22Rv1 (cell line): ENCODE results near the gene KCNIP1.

Experiments
- ZFX ChIP-seq: fragments of 450-650 bp; IDR thresholded peaks from 2 replicates; pipeline ENCODE4 v1.6.1; 2017; ENCODE audit warnings: antibody characterized with exemption, borderline replicate concordance
- TF ChIP-seq, protein P1 (sequence below): fragments of 450-650 bp; IDR thresholded peaks from 2 replicates; pipeline ENCODE4 v1.5.1; 2017; ENCODE audit warnings: mild to moderate bottlenecking

DNA sequence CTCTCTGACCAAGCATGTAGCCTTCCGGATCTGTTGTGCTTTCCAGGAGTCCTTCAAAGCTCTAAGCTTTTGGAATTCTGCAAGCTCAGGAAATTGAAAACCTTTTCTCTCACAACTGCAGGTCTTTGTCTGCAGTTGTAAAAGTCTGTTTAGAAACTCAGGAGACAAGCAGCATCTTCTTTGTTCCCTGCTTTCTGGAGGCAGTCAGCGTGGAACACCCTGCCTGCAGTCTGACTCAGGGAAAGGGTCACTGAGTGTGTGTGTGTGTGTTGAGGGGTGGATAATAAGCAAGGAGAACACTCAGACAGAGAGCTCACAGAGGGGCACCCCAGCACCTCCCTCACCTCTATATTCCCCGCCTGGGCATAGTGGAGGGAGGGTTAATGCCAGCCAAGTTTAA lies 29.1 kb downstream of the KCNIP1 start:
- TF ChIP-seq, protein P1, sequence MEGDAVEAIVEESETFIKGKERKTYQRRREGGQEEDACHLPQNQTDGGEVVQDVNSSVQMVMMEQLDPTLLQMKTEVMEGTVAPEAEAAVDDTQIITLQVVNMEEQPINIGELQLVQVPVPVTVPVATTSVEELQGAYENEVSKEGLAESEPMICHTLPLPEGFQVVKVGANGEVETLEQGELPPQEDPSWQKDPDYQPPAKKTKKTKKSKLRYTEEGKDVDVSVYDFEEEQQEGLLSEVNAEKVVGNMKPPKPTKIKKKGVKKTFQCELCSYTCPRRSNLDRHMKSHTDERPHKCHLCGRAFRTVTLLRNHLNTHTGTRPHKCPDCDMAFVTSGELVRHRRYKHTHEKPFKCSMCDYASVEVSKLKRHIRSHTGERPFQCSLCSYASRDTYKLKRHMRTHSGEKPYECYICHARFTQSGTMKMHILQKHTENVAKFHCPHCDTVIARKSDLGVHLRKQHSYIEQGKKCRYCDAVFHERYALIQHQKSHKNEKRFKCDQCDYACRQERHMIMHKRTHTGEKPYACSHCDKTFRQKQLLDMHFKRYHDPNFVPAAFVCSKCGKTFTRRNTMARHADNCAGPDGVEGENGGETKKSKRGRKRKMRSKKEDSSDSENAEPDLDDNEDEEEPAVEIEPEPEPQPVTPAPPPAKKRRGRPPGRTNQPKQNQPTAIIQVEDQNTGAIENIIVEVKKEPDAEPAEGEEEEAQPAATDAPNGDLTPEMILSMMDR, result no peak
- no peak for TF ChIP-seq ZFX
